GM08714 (cell line): ENCODE measurements around the gene CFAP20.

Experiments used
- H3K4me3 ChIP-seq: fragments of 200-500 bp; sonication (Bioruptor generic); 2 replicates; pipeline ENCODE4 v1.5.1; 2014; ENCODE audit warnings: mild to moderate bottlenecking, low read length, inconsistent platforms
- ZNF274 ChIP-seq: IDR thresholded peaks from 2 replicates; pipeline ENCODE4 v1.6.1; 2012; ENCODE audit warnings: mild to moderate bottlenecking, low read depth, low read length

The CFAP20 gene

GRCh38 chr16:58137581-58137980 is 8.4 kb upstream of the CFAP20 start:
- no peak overlapping the region for H3K4me3 ChIP-seq
- TF ChIP-seq ZNF274: no peak

GRCh38 chr16:58128711-58129096 is 477 bp downstream of the CFAP20 start:
- peak overlapping the region; percentile 71 for H3K4me3 ChIP-seq
- no peak for TF ChIP-seq ZNF274

DNA sequence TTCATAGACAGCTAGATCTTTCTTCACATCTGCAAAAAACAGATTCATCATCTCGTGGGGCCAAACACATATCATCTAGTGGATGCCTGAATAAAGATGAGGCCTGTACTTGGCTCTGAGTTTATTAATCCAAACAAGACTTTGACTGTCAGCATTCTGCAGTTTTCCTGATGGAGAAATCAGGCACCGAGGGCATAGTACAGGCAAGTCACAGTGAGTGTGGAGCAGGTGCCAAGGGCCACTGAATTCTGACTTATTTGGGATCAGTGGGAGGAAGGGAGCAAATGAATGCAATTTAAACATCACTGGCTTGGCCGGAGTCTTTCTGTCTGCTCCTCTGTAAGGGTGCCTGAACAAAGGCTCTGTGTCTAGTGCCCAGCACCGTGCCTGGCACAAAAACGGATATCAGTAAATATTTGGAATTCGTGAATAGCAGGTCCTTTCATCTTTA is 975 bp downstream of the CFAP20 start:
- H3K4me3 ChIP-seq: peak overlapping the region; percentile 71
- no peak for TF ChIP-seq ZNF274

DNA sequence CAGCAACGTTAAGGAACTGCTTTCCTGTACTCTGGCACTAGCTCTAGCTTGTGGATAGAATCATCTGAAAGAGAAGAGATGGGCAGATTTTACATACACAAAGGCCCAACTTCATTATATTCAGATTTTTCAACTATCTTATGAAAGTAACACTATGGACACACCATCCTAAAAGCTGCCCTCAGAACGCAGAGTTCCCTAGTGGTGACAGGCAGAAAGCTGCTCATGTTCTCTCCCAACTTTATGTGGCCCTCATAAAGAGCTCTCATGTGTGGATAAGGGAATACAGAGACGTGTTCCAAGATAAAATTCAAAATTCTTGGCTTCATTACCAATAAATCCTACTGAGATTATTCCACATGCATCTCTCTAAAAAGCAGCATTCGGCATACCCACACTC is 1.5 kb downstream of the CFAP20 start:
- no peak for TF ChIP-seq ZNF274
- peak overlapping the region; percentile 71 for H3K4me3 ChIP-seq

DNA sequence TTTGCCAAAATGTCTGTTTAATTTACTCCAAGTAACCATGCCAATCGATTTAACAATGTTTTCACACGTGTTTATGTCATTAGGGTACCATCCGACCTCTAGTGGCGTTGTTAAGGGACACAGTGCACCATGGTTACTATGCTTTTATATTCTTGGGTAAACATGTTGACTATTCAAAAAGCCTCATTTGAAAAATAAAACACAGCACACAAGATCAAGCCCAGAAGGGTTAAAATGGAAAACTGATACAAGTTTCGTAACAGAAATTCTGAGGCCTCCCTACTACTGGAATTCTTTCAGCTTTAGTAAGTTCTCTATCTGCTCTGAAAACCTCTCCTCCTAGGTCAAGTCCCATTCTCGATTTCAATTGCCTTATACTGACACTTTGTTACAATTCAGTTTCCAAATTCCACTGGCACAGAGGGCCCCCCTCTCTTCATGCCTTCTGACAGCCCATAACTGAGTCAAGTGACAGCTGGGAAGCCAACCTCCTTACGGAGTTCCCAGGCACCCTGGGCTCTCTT is 2.1 kb downstream of the CFAP20 start:
- peak overlapping the region; percentile 71 for H3K4me3 ChIP-seq
- no peak for TF ChIP-seq ZNF274

DNA sequence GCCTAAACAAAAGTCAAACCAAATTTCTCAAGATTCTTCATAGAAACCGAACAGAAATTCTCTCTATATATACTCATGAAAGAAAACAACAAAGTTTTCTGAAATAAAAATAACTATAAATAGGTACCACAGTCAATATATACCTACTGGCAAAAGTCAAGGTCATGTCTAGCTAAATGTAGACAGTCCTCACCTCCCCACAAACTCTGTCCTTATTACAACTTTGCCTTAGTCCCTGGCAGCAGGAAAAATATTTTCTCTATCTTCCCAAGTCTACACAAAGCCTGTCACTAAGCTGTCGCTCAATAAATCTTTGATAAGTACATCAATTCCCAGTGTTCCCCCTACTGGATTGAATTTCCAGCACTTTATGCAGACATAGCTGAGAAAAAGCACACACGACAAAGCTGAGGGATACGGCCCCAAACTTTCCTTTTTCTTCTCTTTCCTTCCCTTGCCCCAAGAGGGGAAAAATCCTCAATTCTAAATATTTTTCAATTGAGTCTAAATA is 2.7 kb downstream of the CFAP20 start:
- TF ChIP-seq ZNF274: no peak
- H3K4me3 ChIP-seq: no peak overlapping the region

DNA sequence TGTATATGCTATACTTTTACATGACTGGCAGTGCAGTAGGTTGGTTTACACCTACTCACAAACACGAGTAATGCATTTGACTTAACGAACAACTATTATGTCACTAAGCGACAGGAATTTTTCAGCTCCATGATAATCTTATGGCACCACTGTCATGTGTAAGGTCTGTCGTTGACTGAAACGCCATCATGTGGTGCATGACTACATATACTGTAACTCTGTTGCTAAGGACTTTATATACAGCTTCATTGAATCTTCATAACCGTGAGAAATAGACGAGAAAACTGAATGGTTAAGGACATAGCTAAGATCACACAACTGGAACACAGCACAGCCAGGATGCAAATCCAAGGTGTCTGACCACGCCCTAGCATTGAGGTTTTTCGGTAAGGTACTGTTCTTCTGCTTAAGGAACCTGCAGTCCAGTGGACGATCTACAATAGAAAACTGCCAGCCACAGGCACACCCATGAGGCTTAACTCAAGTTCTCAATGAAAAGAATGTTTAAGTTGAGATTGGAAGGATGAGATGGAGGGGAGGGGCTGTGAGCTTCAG is 3.3 kb downstream of the CFAP20 start:
- no peak overlapping the region for H3K4me3 ChIP-seq
- TF ChIP-seq ZNF274: no peak

DNA sequence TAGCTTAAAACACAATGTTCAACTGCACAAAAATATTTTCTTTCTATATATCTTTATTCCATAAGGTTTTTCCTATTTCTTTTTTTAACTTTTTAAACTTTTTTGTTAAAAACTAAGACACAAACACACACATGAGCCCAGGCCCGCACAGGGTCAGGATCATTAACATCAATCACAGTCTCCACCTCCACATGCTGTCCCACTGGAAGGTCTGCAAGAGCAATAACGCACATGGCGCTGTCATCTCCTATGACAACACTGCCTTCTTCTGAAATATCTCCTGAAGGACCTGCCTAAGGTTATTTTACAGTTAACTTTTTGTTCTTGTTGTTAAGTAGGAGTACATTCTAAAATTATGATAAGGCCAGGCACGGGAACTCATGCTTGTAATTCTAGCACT is 4.1 kb downstream of the CFAP20 start:
- TF ChIP-seq ZNF274: no peak
- H3K4me3 ChIP-seq: no peak overlapping the region

- H3K4me3 ChIP-seq: no peak overlapping the region
Measured at GRCh38 chr16:58124601-58124915, 4.6 kb downstream of the CFAP20 start.

GRCh38 chr16:58123896-58124600 is 5.1 kb downstream of the CFAP20 start:
- H3K4me3 ChIP-seq: no peak overlapping the region

More at GRCh38 chr16:58124601-58124915, 4.6 kb downstream of the CFAP20 start:
- no peak for TF ChIP-seq ZNF274

DNA sequence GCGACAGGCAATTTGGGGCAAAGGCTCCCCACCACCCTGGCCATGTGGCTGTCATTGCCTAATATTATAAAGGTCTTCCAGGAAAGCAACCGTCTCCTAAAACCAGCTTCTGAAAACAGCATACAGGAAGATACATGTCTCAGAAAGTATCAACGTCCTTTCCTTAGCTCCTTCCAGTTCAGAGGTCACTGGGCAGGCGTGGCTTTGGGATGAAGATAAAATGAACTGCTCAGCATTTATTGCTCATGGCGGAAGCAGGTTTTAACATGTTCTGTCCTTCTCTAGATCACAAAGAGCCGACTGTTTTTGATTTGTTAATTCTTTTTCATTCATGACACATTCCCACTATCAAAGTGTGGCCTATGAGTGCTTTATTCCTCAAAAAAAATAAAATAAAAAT is 8.0 kb downstream of the CFAP20 start:
- H3K4me3 ChIP-seq: no peak overlapping the region
- TF ChIP-seq ZNF274: no peak

More at GRCh38 chr16:58123896-58124600, 5.1 kb downstream of the CFAP20 start:
- TF ChIP-seq ZNF274: no peak

GRCh38 chr16:58120234-58120633 is 8.9 kb downstream of the CFAP20 start:
- no peak overlapping the region for H3K4me3 ChIP-seq
- TF ChIP-seq ZNF274: no peak

DNA sequence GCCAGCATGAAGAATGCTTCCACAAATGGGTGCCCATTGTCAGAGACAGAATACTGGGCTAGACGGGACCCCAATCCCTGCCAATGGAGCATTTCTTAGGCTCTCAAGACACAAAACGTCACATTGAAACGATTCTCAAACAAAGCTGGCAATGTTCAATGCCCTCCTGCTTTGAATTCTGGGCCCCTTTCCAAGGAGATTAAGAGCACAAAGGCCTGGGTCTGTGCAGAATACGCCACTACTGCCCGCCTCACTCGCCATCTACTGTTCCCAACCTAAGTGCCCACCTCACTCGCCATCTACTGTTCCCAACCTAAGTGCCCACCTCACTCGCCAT is 9.7 kb downstream of the CFAP20 start:
- no peak overlapping the region for H3K4me3 ChIP-seq

GRCh38 chr16:58118801-58119508 is 10.2 kb downstream of the CFAP20 start:
- no peak overlapping the region for H3K4me3 ChIP-seq
- no peak for TF ChIP-seq ZNF274

More for the DNA sequence above, 9.7 kb downstream of the CFAP20 start:
- no peak for TF ChIP-seq ZNF274

DNA sequence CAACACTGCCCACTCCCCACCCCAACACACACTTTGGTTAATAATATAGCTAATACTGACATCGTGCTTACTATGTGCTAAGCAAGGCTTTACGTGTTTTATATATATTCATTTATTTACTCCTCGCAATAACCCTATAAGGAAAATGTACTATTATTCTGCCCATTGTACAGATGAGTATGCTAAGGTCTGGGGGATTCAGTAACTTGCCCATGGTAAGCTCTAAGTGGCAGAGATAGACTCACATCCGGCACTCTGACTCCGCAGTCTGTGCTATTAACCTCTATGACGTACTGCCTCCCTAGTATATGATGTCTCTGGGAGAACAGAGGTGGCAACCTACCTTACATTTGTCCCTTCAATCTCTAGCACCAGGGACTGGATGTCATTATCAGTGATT is 12.7 kb downstream of the CFAP20 start:
- no peak for TF ChIP-seq ZNF274
- no peak overlapping the region for H3K4me3 ChIP-seq

DNA sequence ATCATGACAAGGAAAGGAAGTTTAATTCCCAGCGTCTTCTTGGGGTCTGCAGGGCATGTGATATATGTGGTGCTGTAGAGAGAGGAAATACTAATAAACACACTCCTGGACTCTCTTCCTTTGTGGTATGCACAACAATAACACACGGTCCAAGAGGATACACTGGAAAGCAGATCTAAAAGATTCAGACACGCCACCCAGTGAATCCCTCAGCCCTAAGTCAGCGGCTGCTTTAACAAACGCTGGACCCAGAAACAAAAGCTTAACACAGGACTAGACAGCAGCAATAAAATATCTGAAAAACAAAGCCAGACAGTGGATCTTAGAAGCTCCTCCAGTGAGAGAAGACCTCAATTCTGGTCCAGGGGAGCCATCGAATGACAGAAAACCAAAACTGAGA is 13.1 kb downstream of the CFAP20 start:
- no peak for TF ChIP-seq ZNF274
- H3K4me3 ChIP-seq: no peak overlapping the region
